ENCODE measurements around the gene FRRS1L.
"Not testable (repeated sequence)": the region's sequence is repeated elsewhere in the genome, so short reads cannot be mapped to it uniquely, and the experiment has no call there.

Gene FRRS1L

GRCh38 chr9:109126671-109127070 lies 40.4 kb downstream of the FRRS1L start:
- not testable (repeated sequence) for DNase-seq

GRCh38 chr9:109124121-109124520 lies 42.9 kb downstream of the FRRS1L start:
- DNase-seq = no peak

- no peak for DNase-seq
Observed at GRCh38 chr9:109122726-109123621, 44.1 kb downstream of the FRRS1L start.

- DNase-seq = no peak
Observed at GRCh38 chr9:109121232-109121796, 45.7 kb downstream of the FRRS1L start.

GRCh38 chr9:109120204-109120789 lies 46.8 kb downstream of the FRRS1L start:
- DNase-seq = no peak

- DNase-seq = peak; percentile 99
Observed at GRCh38 chr9:109119439-109120203, 47.4 kb downstream of the FRRS1L start, which contains the start of gene TMEM245. Gene TMEM245 (minus strand): TSS chr9:109119947. CDS start chr9:109119913, 34 bp downstream.

GRCh38 chr9:109118808-109119438 lies 48.1 kb downstream of the FRRS1L start:
- DNase-seq = peak; percentile 32

- no peak for DNase-seq
Observed at GRCh38 chr9:109117856-109118807, 48.9 kb downstream of the FRRS1L start.

- peak; percentile 68 for DNase-seq
Observed at GRCh38 chr9:109115931-109116526, 51.0 kb downstream of the FRRS1L start.

- DNase-seq = no peak
Observed at GRCh38 chr9:109114670-109115069, 52.4 kb downstream of the FRRS1L start.

- DNase-seq = no peak
Observed at GRCh38 chr9:109113892-109114609, 53.0 kb downstream of the FRRS1L start.

GRCh38 chr9:109113254-109113653 lies 53.8 kb downstream of the FRRS1L start:
- no peak for DNase-seq

GRCh38 chr9:109110329-109111021 lies 56.6 kb downstream of the FRRS1L start:
- no peak for DNase-seq

GRCh38 chr9:109109967-109110328 lies 57.1 kb downstream of the FRRS1L start:
- DNase-seq = no peak

- no peak for DNase-seq
Observed at GRCh38 chr9:109108318-109108717, 58.7 kb downstream of the FRRS1L start.

- DNase-seq = no peak
Observed at GRCh38 chr9:109107402-109108240, 59.4 kb downstream of the FRRS1L start.

- no peak for DNase-seq
Observed at GRCh38 chr9:109101810-109102209, 65.2 kb downstream of the FRRS1L start.

- no peak for DNase-seq
Observed at GRCh38 chr9:109101202-109101595, 65.8 kb downstream of the FRRS1L start.
